C4-2B (cell line): ENCODE results near the gene IL17REL.

Experiments used
- ZFX ChIP-seq: fragments of 450-650 bp; IDR thresholded peaks from 2 replicates; pipeline ENCODE4 v1.6.1; 2017
- TF ChIP-seq, protein P1 (sequence below): fragments of 450-650 bp; conservative IDR thresholded peaks from 2 replicates; pipeline ENCODE4 v1.5.1; 2017; ENCODE audit warnings: mild to moderate bottlenecking

DNA sequence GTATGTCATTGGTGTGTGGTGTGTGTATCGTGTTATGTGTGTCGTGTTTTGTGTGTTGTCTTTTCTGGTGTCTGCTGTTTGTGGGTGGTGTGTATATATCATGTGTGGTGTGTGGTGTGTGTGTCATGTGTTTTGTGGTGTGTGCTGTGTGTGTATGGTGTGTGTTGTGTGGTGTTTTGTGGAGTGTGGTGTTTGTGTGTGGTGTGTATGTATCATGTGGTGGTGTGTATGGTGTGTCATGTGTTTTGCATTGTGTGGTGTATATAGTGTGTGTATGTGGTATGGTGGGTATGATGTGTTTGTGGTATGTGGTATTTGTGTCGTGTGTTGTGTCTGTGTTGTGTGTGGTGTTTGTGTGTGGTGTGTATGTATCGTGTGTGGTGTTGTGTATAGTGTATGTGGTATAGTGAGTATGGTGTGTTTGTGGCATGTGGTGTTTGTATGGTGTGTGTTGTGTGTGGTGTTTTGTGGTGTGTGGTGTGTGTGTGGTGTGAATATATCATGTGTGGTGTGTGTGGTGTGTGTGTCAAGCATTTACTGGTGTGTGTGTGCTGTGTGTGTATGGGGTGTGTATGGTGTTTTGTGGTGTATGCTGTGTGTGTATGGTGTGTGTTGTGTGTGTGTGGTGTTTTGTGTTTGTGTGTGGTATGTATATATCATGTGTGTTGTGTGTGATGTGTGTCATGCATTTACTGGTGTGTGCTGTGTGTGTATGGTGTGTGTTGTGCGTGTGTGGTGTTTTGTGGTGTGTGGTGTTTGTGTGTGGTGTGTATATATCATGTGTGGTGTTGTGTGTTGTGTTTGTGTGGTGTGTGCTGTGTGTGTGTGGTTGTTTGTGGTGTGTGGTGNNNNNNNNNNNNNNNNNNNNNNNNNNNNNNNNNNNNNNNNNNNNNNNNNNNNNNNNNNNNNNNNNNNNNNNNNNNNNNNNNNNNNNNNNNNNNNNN lies 39.3 kb downstream of the IL17REL start:
- TF ChIP-seq, protein P1, sequence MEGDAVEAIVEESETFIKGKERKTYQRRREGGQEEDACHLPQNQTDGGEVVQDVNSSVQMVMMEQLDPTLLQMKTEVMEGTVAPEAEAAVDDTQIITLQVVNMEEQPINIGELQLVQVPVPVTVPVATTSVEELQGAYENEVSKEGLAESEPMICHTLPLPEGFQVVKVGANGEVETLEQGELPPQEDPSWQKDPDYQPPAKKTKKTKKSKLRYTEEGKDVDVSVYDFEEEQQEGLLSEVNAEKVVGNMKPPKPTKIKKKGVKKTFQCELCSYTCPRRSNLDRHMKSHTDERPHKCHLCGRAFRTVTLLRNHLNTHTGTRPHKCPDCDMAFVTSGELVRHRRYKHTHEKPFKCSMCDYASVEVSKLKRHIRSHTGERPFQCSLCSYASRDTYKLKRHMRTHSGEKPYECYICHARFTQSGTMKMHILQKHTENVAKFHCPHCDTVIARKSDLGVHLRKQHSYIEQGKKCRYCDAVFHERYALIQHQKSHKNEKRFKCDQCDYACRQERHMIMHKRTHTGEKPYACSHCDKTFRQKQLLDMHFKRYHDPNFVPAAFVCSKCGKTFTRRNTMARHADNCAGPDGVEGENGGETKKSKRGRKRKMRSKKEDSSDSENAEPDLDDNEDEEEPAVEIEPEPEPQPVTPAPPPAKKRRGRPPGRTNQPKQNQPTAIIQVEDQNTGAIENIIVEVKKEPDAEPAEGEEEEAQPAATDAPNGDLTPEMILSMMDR: no peak
- no peak for TF ChIP-seq ZFX
